SK-N-SH (cell line): Measurements from ENCODE around the gene RAB40A.

Source experiments
- CTCF ChIP-seq: fragments of 200-600 bp; sonication (generic); IDR thresholded peaks from 2 replicates; pipeline ENCODE4 v1.6.1; 2017; ENCODE audit warnings: antibody characterized with exemption, mild to moderate bottlenecking, moderate library complexity
- POLR2AphosphoS5 ChIP-seq: IDR thresholded peaks from 2 replicates; pipeline ENCODE4 v1.6.1; 2012; ENCODE audit warnings: low read depth, low read length

GRCh38 chrX:103539695-103540094 lies 20.4 kb upstream of the RAB40A start:
- TF ChIP-seq POLR2AphosphoS5 (no peak), CTCF (no peak)
